GM12875 (cell line): ENCODE measurements around the gene ILK.

Experiments
- H3K4me3 ChIP-seq: one replicate; pipeline ENCODE4 v1.5.1; 2011; ENCODE audit warnings: low read depth, low read length, control low read depth
- CTCF ChIP-seq: IDR thresholded peaks from 2 replicates; pipeline ENCODE4 v1.5.1; 2011; ENCODE audit warnings: low read depth, mild to moderate bottlenecking, control low read depth, inconsistent platforms, low read length, moderate library complexity, borderline replicate concordance; ENCODE audit not compliant: insufficient read depth

The ILK gene

DNA sequence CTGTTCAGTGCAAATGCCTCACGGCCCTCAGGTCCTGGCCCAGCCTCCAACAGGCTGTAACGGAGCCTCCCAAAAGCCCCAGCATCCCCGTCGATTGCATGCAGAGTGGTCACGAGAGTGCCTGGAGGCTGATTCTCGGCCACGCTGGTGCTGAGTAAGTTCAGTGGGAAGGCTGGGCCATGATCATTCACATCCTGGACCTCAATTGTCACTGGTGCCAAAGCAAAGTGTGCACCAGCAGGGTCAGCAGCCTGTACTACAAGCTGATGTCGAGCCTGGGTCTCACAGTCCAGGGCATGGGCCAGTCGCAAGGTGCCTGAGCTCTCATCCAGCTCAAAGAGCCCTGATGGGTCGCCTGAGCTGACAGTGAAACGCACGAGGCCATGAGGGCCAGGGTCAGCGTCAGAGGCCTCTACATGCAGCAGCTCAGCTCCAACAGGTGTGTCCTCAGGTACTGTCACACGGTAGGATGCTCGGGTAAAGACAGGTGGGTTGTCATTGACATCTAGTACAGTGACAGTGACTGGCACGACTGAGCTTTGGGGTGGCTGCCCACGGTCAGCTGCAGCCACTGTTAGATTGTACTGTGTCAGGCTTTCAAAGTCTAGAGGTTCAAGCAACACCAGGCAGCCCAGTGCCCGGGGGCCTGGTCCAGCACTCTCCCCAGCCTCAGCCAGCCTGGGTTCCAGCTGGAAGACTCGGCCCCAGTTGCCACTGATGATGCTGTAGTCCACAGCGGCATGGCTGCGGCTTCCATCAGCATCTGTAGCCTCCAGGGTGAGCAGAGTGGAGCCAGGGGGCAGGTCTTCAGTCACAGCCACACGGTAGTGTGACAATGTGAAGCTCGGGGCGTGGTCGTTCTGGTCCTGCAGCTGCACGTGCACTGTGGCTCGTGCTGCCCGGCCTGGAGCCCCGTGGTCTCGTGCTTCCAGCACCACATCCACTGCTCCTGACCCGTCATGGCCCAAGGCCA lies 20.1 kb downstream of the ILK start:
- no peak for TF ChIP-seq CTCF

DNA sequence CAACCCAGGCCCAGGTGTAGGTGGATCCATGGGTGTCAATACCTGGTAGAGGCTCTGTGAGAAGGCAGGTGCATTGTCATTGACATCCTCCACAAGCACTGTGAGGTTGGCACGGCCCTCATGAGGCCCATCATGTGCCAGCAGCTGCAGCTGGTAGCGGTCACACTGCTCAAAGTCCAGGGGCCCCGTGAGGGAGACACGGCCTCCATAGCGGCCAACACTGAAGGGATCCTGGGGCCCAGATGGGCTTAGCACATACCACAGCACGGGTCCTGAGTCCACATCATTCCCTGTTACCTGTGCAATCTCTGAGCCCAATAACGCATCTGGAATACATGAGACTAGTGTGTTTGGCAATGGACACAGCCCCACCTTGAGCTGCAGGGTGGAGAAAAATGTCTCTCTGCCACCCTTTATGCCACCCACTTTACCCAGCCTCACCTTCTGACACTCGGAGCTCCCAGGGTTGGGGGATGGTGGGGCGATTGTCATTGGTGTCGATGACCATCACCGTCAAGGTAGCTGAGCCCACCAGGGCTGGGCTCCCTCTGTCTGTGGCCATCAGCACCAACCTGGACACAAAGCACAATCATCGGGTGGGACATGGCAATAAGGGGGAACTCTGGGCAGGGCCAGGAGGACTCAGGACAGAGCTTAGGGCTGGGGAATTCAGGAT lies 21.7 kb downstream of the ILK start:
- TF ChIP-seq CTCF, result no peak
- H3K4me3 ChIP-seq, result no peak overlapping the region

More for the DNA sequence above, 20.1 kb downstream of the ILK start:
- H3K4me3 ChIP-seq, result no peak overlapping the region

DNA sequence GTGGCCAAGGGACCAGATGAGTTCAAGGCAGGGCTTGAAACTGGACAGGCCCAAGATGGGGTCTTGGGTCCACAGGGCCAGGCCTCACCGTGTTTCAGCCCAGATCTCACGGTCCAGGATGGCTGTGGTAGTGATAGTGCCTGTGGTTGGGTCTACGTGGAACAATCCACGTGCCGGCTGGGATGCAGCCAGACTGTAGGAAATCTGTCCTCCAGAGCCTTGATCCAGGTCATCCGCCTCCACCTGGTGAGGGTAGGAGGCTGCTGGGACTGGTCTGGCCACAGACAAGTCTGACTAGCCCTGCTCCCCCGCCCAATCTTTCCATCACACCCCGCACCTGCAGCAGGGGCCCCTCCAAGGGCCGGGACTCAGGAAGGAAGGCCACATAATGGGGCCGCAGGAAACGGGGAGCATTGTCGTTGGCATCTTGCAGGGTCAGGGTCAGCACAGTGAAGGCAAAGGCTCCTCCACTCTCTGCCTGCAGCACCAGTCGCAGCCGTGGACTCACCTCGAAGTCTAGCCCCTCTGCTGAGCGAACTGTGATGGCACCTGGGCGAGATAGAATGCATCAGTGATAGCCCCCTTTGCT lies 22.4 kb downstream of the ILK start:
- no peak for TF ChIP-seq CTCF
- H3K4me3 ChIP-seq, result no peak overlapping the region

DNA sequence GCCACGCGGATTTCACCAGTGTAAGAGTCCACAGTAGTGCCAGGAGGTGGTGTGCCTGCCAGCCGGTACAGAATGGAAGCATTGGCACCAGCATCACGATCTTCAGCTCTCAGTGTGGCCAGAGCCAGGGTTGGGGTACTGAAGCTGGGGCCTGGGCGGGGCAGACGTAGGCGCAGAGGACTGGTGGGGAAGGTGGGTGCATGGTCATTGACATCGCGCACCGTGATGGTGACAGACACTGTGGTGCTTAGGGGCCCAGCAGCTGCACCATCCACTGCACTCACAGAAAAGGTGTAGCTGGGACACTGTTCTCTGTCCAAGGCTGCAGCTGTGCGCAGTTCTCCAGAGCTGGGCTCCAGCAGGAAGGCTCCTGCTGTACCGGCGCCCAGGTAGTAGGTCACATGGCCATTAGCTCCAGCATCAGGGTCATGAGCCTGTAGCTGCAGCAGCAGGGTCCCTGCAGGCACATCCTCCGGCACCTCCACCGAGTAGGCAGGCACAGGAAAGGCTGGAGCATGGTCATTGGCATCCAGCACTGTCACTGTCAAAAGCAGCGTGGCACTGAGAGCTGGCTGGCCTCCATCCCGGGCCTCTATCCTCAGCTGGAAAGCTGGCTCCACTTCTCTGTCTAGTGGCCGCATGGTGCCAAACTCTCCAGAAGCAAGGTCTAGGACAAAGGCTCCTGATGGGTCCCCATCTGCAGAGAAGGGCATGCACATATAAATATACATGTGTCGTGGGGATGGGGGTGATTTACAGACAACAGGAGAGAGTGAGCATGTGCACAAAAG lies 23.6 kb downstream of the ILK start:
- no peak overlapping the region for H3K4me3 ChIP-seq
- TF ChIP-seq CTCF, result no peak

DNA sequence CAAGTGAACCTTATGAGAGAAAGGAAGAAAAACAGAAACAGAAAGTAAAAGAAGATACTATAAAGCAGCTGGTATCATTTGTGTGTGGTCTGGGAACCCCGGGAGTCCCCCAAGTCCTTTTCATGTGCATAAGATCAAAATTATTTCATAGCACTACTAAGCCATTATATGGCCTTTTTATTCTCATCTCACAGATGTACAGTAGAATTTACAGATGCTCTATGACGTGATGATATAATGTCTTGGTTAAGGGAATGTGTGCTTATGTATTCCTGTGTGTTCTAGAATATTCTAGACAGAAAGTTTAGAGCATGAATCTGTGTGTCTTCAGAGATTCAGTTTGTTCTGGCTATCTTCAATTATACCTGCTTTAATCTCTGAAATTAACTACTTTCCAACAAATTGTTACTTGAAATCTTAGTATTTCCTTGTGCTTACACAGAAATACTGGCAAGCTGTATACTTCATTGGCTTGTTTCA lies 24.2 kb downstream of the ILK start:
- TF ChIP-seq CTCF, result no peak
- no peak overlapping the region for H3K4me3 ChIP-seq

DNA sequence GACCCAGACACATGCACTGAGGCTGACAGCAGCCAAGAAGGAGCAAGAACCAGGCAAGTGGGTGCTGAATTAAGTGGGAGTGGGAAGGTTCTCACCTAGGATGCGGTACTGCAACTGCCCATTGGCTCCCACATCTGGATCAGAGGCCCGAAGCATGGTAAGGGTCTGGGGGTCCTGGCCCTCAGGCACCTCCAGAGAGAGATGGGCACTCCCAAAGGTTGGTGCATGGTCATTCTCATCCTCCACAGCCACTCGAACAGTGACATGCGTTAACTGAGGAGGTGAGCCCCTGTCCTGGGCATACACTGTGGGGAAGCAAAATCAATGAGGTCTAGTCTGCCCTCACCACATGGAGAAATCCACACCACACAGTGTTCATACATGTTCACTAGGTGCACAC lies 25.0 kb downstream of the ILK start:
- TF ChIP-seq CTCF, result no peak
- no peak overlapping the region for H3K4me3 ChIP-seq
